ENCODE measurements around the gene SCUBE1.

SCUBE1 gene

DNA sequence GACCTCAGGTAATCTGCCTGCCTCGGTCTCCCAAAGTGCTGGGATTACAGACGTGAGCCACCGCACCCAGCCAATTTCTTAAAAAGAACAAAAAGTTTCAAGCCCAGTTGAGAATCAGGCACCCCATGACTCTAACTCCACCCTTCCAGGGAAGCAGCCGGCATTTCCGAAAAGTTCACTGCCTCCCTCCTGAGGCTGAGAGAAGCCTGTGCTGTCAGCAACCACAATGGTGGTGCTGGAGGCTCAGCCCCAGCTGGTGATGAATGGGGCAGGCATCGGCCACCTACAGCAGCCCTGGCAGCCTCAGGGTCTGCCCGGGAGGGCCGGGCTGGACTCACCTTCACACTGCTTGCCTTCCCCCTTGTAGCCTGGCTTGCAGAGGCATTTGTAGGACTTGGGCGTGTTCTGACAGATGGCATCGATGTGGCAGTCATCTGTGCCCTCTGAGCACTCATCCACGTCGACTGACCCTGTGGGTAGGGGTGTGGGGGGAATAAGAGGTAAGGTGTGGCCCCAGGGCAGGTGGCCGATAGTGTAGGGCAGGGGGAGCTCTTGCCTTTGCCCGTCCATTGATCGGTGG lies 4.3 kb downstream of the SCUBE1 start:
- TF ChIP-seq CTCF (IDR thresholded peaks at IDR 0.05; ENCODE audit: unreplicated experiment in 3 of 3): no peak
- peaks cover 48% of the 10 kb centered on the region for H3K27me3 Mint-ChIP-seq (ENCODE audit: low read depth)
- no peak overlapping the region for H3K4me3 Mint-ChIP-seq
- no peaks in the 10 kb centered on the region for H3K4me1 Mint-ChIP-seq
- H3K27ac Mint-ChIP-seq: no peak overlapping the region
- H3K36me3 Mint-ChIP-seq (ENCODE audit: low read depth): peaks cover 1% of the 10 kb centered on the region
- H3K9me3 Mint-ChIP-seq: no peaks in the 10 kb centered on the region

GRCh38 chr22:43337946-43338345 lies 5.2 kb downstream of the SCUBE1 start:
- no peak overlapping the region for H3K27ac Mint-ChIP-seq
- H3K36me3 Mint-ChIP-seq (ENCODE audit: low read depth): peaks cover 8% of the 10 kb centered on the region
- peaks cover 51% of the 10 kb centered on the region for H3K27me3 Mint-ChIP-seq (ENCODE audit: low read depth)
- no peaks in the 10 kb centered on the region for H3K9me3 Mint-ChIP-seq
- no peak for TF ChIP-seq CTCF (IDR thresholded peaks at IDR 0.05; ENCODE audit: unreplicated experiment in 3 of 3)
- no peak overlapping the region for H3K4me3 Mint-ChIP-seq
- H3K4me1 Mint-ChIP-seq: no peaks in the 10 kb centered on the region

GRCh38 chr22:43337385-43337784 lies 5.8 kb downstream of the SCUBE1 start:
- H3K4me1 Mint-ChIP-seq: no peaks in the 10 kb centered on the region
- no peak overlapping the region for H3K27ac Mint-ChIP-seq
- H3K36me3 Mint-ChIP-seq (ENCODE audit: low read depth): peaks cover 8% of the 10 kb centered on the region
- peaks cover 48% of the 10 kb centered on the region for H3K27me3 Mint-ChIP-seq (ENCODE audit: low read depth)
- H3K4me3 Mint-ChIP-seq: no peak overlapping the region
- no peaks in the 10 kb centered on the region for H3K9me3 Mint-ChIP-seq
- TF ChIP-seq CTCF (IDR thresholded peaks at IDR 0.05; ENCODE audit: unreplicated experiment in 3 of 3): no peak

GRCh38 chr22:43334378-43334777 lies 8.8 kb downstream of the SCUBE1 start:
- peaks cover 8% of the 10 kb centered on the region for H3K36me3 Mint-ChIP-seq (ENCODE audit: low read depth)
- H3K27ac Mint-ChIP-seq: no peak overlapping the region
- no peak for TF ChIP-seq CTCF (IDR thresholded peaks at IDR 0.05; ENCODE audit: unreplicated experiment in 3 of 3)
- H3K4me3 Mint-ChIP-seq: no peak overlapping the region
- H3K9me3 Mint-ChIP-seq: no peaks in the 10 kb centered on the region
- H3K4me1 Mint-ChIP-seq: peaks cover 21% of the 10 kb centered on the region
- H3K27me3 Mint-ChIP-seq (ENCODE audit: low read depth): peaks cover 21% of the 10 kb centered on the region

GRCh38 chr22:43333978-43334377 lies 9.2 kb downstream of the SCUBE1 start:
- TF ChIP-seq CTCF (IDR thresholded peaks at IDR 0.05; ENCODE audit: unreplicated experiment in 3 of 3): no peak
- peaks cover 17% of the 10 kb centered on the region for H3K27me3 Mint-ChIP-seq (ENCODE audit: low read depth)
- peaks cover 8% of the 10 kb centered on the region for H3K36me3 Mint-ChIP-seq (ENCODE audit: low read depth)
- H3K4me3 Mint-ChIP-seq: no peak overlapping the region
- H3K27ac Mint-ChIP-seq: no peak overlapping the region
- peaks cover 21% of the 10 kb centered on the region for H3K4me1 Mint-ChIP-seq
- H3K9me3 Mint-ChIP-seq: no peaks in the 10 kb centered on the region

DNA sequence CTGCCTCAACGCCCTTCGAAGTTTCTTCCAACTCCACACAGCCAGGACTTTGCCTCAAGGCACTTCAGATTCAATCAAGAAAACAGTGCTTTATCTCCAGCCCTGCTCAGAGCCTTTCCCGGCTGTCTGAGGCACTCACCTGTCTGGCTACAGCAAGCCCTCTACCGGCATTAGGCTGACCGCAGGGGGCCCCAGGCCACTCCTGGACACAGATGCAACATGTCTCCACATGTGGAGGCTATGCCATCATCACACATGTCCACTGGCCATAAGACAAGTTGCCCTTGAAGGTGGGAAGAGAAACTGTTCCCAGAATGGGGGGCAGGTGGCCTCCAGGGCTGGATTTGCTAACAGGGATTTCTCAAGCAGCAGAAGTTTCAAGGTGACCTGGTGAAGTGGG lies 10.0 kb downstream of the SCUBE1 start:
- no peak for TF ChIP-seq CTCF (IDR thresholded peaks at IDR 0.05; ENCODE audit: unreplicated experiment in 3 of 3)
- Mint-ChIP-seq H3K4me3 (no peak overlapping the region), H3K4me1 (peaks cover 26% of the 10 kb centered on the region), H3K36me3 (ENCODE audit: low read depth) (peaks cover 8% of the 10 kb centered on the region), H3K9me3 (no peaks in the 10 kb centered on the region), H3K27me3 (ENCODE audit: low read depth) (peaks cover 16% of the 10 kb centered on the region), H3K27ac (no peak overlapping the region)
